AG04449 (cell line): Measurements from ENCODE around the gene P2RX4.

Experiments
- CTCF ChIA-PET: fragments of 350-600 bp; formaldehyde crosslinking; extraction: SDS; loops from one replicate; lab custom pipeline; 2021; ENCODE audit warnings: antibody characterized with exemption; lab: Yijun Ruan, JAX
- POLR2A ChIA-PET: fragments of 400-600, 350-600 bp; formaldehyde crosslinking; extraction: SDS; loops from one replicate; lab custom pipeline; 2020; ENCODE audit warnings: antibody characterized with exemption, inconsistent platforms; lab: Yijun Ruan, JAX
- DNase-seq: peaks from one replicate; pipeline ENCODE4 v3.0.0-alpha.2; 2010; ENCODE audit warnings: low read depth, low spot score
- H3K4me3 ChIP-seq: 2 replicates; pipeline ENCODE4 v1.5.1; 2011; ENCODE audit warnings: low read depth, mild to moderate bottlenecking, control low read depth, low read length
- TF ChIP-seq, protein P1 (sequence below): IDR thresholded peaks from one replicate; pipeline ENCODE4 v1.5.1; 2011; ENCODE audit warnings: mild to moderate bottlenecking, moderate library complexity, low read length, control low read depth, inconsistent platforms; ENCODE audit not compliant: insufficient read depth; ENCODE audit errors: missing control alignments

P2RX4 gene

DNA sequence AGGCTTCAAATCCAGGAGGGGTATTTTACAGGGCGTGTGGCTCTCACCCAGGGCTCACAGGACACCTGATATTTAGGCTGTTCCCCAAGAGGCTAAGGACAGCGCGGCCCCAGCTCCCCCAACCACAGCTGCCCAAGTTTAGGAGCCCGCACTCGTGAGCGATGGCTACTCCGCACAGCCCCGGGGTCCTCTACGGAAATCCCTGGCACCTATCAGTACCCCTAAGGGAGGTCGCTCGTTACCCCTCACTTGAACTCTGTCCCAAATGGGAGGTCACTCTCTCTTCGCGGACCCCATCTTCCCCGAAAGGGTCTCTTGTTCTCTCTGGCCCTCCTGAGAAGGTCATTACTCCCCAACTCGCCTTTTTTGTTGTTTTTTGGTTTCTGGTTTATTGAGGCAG is 708 bp upstream of the P2RX4 start:
- DNase-seq, result no peak
- peak overlapping the region; percentile 67 for H3K4me3 ChIP-seq
- POLR2A ChIA-PET, result no interaction called here
- CTCF ChIA-PET, result no interaction called here
- TF ChIP-seq, protein P1, sequence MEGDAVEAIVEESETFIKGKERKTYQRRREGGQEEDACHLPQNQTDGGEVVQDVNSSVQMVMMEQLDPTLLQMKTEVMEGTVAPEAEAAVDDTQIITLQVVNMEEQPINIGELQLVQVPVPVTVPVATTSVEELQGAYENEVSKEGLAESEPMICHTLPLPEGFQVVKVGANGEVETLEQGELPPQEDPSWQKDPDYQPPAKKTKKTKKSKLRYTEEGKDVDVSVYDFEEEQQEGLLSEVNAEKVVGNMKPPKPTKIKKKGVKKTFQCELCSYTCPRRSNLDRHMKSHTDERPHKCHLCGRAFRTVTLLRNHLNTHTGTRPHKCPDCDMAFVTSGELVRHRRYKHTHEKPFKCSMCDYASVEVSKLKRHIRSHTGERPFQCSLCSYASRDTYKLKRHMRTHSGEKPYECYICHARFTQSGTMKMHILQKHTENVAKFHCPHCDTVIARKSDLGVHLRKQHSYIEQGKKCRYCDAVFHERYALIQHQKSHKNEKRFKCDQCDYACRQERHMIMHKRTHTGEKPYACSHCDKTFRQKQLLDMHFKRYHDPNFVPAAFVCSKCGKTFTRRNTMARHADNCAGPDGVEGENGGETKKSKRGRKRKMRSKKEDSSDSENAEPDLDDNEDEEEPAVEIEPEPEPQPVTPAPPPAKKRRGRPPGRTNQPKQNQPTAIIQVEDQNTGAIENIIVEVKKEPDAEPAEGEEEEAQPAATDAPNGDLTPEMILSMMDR, result no peak

DNA sequence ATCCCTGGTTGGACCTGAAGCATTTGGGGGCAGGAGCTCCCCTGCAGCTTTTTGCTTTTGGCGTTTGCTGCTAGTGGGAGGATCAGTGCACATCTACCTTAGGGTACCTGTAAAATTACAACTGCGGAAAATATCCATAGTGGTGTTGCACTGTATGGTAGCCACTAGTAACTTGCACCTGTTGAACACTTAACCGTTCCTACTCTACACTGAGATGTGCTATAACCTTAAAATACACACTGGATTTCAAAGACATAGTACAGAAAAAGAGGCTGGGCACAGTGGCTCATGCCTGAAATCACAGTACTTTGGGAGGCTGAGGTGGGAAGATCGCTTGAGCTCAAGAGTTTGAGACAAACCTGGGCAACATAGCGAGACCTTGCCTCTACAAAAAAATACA is 2.9 kb downstream of the P2RX4 start:
- CTCF ChIA-PET, result interaction anchor here (1.7 kb wide), 1 partner anchor 18 kb away, joined by 7 read pairs; no protein-coding TSS in a partner anchor
- POLR2A ChIA-PET, result no interaction called here
- TF ChIP-seq, protein P1, result no peak
- DNase-seq, result no peak
- no peak overlapping the region for H3K4me3 ChIP-seq

DNA sequence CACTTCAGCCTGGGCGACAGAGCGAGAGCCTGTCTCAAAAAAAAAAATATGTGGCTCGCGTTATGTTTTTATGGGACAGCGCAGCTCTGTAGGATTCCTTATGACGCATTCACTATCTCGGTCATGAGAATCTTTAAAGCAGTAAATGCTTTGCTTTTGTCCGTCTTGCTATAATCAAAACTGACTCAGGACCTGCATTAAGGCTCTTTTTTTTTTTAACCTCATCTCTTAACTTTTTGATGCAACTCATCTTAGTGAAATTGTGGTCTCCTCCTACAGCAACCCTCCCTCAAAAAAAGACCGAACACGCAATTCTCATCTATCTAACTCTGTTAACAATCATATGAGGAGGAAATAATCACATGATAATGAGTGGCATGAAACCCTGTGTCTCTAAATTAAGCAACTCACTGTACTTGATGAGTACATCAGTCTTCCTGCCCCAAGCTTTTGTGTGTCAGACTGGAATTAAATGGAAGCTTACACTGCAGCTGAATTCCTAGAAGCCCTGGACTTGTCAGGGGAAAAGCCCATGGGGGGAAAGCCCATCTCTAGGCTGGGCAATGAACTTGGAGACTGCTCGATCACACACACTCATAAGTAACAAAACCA is 4.3 kb downstream of the P2RX4 start:
- TF ChIP-seq, protein P1, result no peak
- POLR2A ChIA-PET, result interaction anchor here (0.6 kb wide), 1 partner anchor 248 kb away, joined by 3 read pairs; no protein-coding TSS in a partner anchor
- CTCF ChIA-PET, result interaction anchor here (1.4 to 5.1 kb wide), 3 partner anchors 16 to 21 kb away, joined by 3 to 29 read pairs (median 7); no protein-coding TSS in a partner anchor
- DNase-seq, result no peak
- H3K4me3 ChIP-seq, result no peak overlapping the region

DNA sequence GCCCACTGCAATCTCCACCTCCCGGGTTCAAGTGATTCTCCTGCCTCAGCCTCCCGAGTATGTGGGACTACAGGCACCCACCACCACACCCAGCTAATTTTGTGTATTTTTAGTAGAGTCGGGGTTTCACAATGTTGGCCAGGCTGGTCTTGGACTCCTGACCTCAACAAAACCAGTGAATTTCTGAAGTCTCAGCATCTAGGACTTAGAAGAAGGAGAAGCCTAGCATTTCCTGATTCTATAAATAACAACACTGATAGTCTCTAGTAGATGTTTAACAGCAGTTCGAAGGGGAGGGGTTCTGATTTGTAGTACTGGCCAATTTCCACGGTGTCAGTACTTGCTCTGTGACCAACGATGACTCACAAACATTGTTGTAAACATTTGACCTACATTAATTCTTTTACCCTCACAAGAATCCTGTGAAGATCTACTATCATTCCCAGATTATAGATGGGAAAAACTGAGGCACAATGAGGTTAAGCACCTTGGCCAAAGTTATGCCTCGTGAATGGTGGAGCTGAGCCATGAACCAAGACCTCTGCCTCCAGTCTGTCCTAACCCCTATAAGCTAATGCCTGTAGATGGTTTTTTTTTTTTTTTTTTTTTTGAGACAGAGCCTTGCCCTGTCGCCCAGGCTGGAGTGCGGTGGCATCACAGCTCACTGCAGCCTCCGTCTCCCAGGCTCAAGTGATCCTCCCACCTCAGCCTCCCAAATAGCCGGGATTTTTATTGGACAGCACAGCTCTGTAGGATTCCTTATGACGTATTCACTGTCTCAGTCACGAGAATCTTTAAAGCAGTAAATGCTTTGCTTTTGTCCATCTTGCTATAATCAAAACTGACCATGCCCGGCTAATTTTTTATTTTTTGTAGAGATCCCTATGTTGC is 5.2 kb downstream of the P2RX4 start:
- TF ChIP-seq, protein P1, result no peak
- peak; percentile 42 for DNase-seq
- ChIA-PET POLR2A (no interaction called here), CTCF (interaction anchor here (1.2 to 5.1 kb wide), 3 partner anchors 15 to 632 kb away, joined by 3 to 29 read pairs (median 3); no protein-coding TSS in a partner anchor)
- no peak overlapping the region for H3K4me3 ChIP-seq

DNA sequence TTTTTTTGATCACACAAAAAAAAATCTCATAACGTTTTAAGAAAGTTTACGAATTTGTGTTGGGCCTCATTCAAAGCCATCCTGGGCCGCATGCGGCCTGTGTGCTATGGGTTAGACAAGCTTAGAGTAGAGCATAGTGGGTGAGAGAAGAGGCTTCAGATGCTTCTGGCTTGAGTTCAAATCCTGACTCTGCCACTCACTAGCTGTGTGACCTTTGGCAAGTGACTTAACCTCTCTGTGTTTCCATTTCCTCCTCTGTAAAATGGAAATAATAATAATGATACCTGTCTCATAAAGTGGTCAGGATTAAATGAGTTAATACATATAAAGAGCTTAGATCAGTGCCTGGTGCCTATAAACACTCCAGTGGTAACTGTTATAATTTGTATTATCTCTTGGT is 6.2 kb downstream of the P2RX4 start:
- ChIA-PET CTCF (interaction anchor here (1.2 to 5.1 kb wide), 2 partner anchors 14 to 633 kb away, joined by 3 to 29 read pairs; no protein-coding TSS in a partner anchor), POLR2A (no interaction called here)
- H3K4me3 ChIP-seq, result no peak overlapping the region
- no peak for DNase-seq
- TF ChIP-seq, protein P1, result no peak

DNA sequence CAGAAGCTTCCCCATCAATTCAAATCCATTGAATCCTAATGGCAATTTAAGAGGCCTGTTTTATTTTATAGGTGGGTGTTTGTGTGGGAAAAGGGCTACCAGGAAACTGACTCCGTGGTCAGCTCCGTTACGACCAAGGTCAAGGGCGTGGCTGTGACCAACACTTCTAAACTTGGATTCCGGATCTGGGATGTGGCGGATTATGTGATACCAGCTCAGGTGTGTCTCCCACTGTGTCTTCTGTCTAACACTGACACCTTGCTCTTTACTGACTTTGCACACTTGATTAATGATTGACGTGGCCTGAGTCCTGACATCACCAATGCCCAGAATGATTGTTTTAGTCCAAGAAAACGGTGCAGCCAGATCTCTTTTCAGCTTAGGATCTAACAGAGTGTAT is 7.1 kb downstream of the P2RX4 start:
- ChIA-PET POLR2A (no interaction called here), CTCF (interaction anchor here (5.1 kb wide), 1 partner anchor 13 kb away, joined by 29 read pairs; no protein-coding TSS in a partner anchor)
- TF ChIP-seq, protein P1, result no peak
- no peak for DNase-seq
- H3K4me3 ChIP-seq, result no peak overlapping the region
